HEK293 (cell line): ENCODE measurements around the gene NRTN.
A peak's percentile ranks its signal among the peaks of the same experiment; 100 is the strongest.

Experiments used
- GLI2 ChIP-seq: fragments of 450-650 bp; formaldehyde crosslinking; IDR thresholded peaks from 2 replicates; pipeline ENCODE4; 2017; ENCODE audit warnings: missing biosample characterization, missing genetic modification characterization, low read depth, borderline replicate concordance
- GLIS1 ChIP-seq: fragments of 450-650 bp; formaldehyde crosslinking; IDR thresholded peaks from 2 replicates; pipeline ENCODE4 v1.5.1; 2016; ENCODE audit warnings: missing biosample characterization, missing genetic modification characterization
- HOXC10 ChIP-seq: sonication (generic); formaldehyde crosslinking; IDR thresholded peaks from 2 replicates; pipeline ENCODE4 v1.8.1; 2023; ENCODE audit warnings: mild to moderate bottlenecking, missing genetic modification reagents
- KLF10 ChIP-seq: fragments of 450-650 bp; IDR thresholded peaks from 2 replicates; pipeline ENCODE4 v1.5.1; 2018; ENCODE audit warnings: missing biosample characterization, mild to moderate bottlenecking, missing genetic modification characterization
- KLF16 ChIP-seq: fragments of 450-650 bp; formaldehyde crosslinking; IDR thresholded peaks from 2 replicates; pipeline ENCODE4 v1.5.1; 2017; ENCODE audit warnings: missing biosample characterization, missing genetic modification characterization
- KLF8 ChIP-seq: fragments of 450-650 bp; formaldehyde crosslinking; IDR thresholded peaks from 2 replicates; pipeline ENCODE4 v1.5.1; 2016; ENCODE audit warnings: missing biosample characterization, missing genetic modification characterization
- PATZ1 ChIP-seq: fragments of 450-650 bp; formaldehyde crosslinking; IDR thresholded peaks from 2 replicates; pipeline ENCODE4 v1.5.1; 2016; ENCODE audit warnings: missing biosample characterization, missing genetic modification characterization
- TCF7L2 ChIP-seq: IDR thresholded peaks from 2 replicates; pipeline ENCODE4 v1.6.1; 2011; ENCODE audit warnings: low read depth, mild to moderate bottlenecking, inconsistent platforms, low read length, moderate library complexity, borderline replicate concordance
- TRIM28 ChIP-seq: IDR thresholded peaks from 2 replicates; pipeline ENCODE4 v1.6.1; 2011; ENCODE audit warnings: low read length, control low read depth, borderline replicate concordance
- ZFP37 ChIP-seq: fragments of 450-650 bp; formaldehyde crosslinking; IDR thresholded peaks from 2 replicates; pipeline ENCODE4 v1.5.1; 2016; ENCODE audit warnings: missing biosample characterization, missing genetic modification characterization
- ZFP69B ChIP-seq: fragments of 450-650 bp; formaldehyde crosslinking; IDR thresholded peaks from 2 replicates; pipeline ENCODE4 v1.5.1; 2016; ENCODE audit warnings: missing biosample characterization, missing genetic modification characterization
- ZIC2 ChIP-seq: fragments of 450-650 bp; formaldehyde crosslinking; IDR thresholded peaks from 2 replicates; pipeline ENCODE4 v1.5.1; 2016; ENCODE audit warnings: missing biosample characterization, missing genetic modification characterization
- ZNF138 ChIP-seq: fragments of 450-650 bp; formaldehyde crosslinking; IDR thresholded peaks from 2 replicates; pipeline ENCODE4 v1.5.1; 2016; ENCODE audit warnings: missing biosample characterization, missing genetic modification characterization, borderline replicate concordance
- ZNF146 ChIP-seq: fragments of 450-650 bp; formaldehyde crosslinking; IDR thresholded peaks from 2 replicates; pipeline ENCODE4 v1.5.1; 2016; ENCODE audit warnings: missing biosample characterization, missing genetic modification characterization
- ZNF184 ChIP-seq: fragments of 450-650 bp; IDR thresholded peaks from 2 replicates; pipeline ENCODE4 v1.5.1; 2018; ENCODE audit warnings: missing biosample characterization, mild to moderate bottlenecking, missing genetic modification characterization
- ZNF211 ChIP-seq: fragments of 450-650 bp; formaldehyde crosslinking; IDR thresholded peaks from 2 replicates; pipeline ENCODE4 v1.5.1; 2016; ENCODE audit warnings: low read depth, missing biosample characterization, missing genetic modification characterization
- ZNF274 ChIP-seq, 2 experiments: fragments of 200-500 bp in 1 of 2; fragments of 450-650 bp in 1 of 2; sonication (Bioruptor generic) in 1 of 2; formaldehyde crosslinking in 1 of 2; IDR thresholded peaks; 2 replicates each; pipeline versions ENCODE4 v1.5.1 to v1.6.1; 2014 to 2016; ENCODE audit warnings: borderline replicate concordance in 1 of 2, inconsistent platforms in 1 of 2, low read length in 1 of 2, missing biosample characterization in 1 of 2, missing genetic modification characterization in 1 of 2
- ZNF280D ChIP-seq: fragments of 450-650 bp; formaldehyde crosslinking; IDR thresholded peaks from 2 replicates; pipeline ENCODE4 v1.5.1; 2016; ENCODE audit warnings: missing biosample characterization, missing genetic modification characterization
- ZNF354C ChIP-seq: fragments of 450-650 bp; formaldehyde crosslinking; IDR thresholded peaks from 2 replicates; pipeline ENCODE4 v1.5.1; 2016; ENCODE audit warnings: missing biosample characterization, missing genetic modification characterization, low read depth, borderline replicate concordance
- ZNF362 ChIP-seq: fragments of 450-650 bp; formaldehyde crosslinking; IDR thresholded peaks from 2 replicates; pipeline ENCODE4 v1.5.1; 2016; ENCODE audit warnings: missing biosample characterization, missing genetic modification characterization
- ZNF37A ChIP-seq: fragments of 450-650 bp; IDR thresholded peaks from 2 replicates; pipeline ENCODE4 v1.5.1; 2018; ENCODE audit warnings: missing biosample characterization, missing genetic modification characterization
- ZNF510 ChIP-seq: fragments of 450-650 bp; formaldehyde crosslinking; IDR thresholded peaks from 2 replicates; pipeline ENCODE4 v1.5.1; 2018; ENCODE audit warnings: mild to moderate bottlenecking, missing genetic modification characterization, missing biosample characterization; ENCODE audit not compliant: insufficient replicate concordance
- ZNF518A ChIP-seq: fragments of 450-650 bp; formaldehyde crosslinking; conservative IDR thresholded peaks from 2 replicates; pipeline ENCODE4 v1.5.1; 2016; ENCODE audit warnings: low read depth, missing biosample characterization, missing genetic modification characterization
- ZNF621 ChIP-seq: fragments of 450-650 bp; formaldehyde crosslinking; IDR thresholded peaks from 2 replicates; pipeline ENCODE4 v1.5.1; 2017; ENCODE audit warnings: missing biosample characterization, missing genetic modification characterization
- ZNF660 ChIP-seq: fragments of 450-650 bp; IDR thresholded peaks from 2 replicates; pipeline ENCODE4 v1.5.1; 2018; ENCODE audit warnings: missing biosample characterization, mild to moderate bottlenecking, missing genetic modification characterization
- ZNF777 ChIP-seq: fragments of 450-650 bp; formaldehyde crosslinking; IDR thresholded peaks from 2 replicates; pipeline ENCODE4 v1.5.1; 2017; ENCODE audit warnings: missing biosample characterization, missing genetic modification characterization, borderline replicate concordance
- ZNF837 ChIP-seq: fragments of 450-650 bp; formaldehyde crosslinking; IDR thresholded peaks from 2 replicates; pipeline ENCODE4 v1.5.1; 2016; ENCODE audit warnings: missing biosample characterization, missing genetic modification characterization
- ZSCAN16 ChIP-seq: fragments of 450-650 bp; formaldehyde crosslinking; IDR thresholded peaks from 2 replicates; pipeline ENCODE4 v1.5.1; 2016; ENCODE audit warnings: missing biosample characterization, missing genetic modification characterization

NRTN gene

GRCh38 chr19:5828661-5829566 is 24.0 kb downstream of the NRTN start (continued):
- TF ChIP-seq ZNF518A (no peak), ZNF211 (tag by site-specific recombination) (no peak), PATZ1 (tag by site-specific recombination) (peak; percentile 88), ZNF777 (tag by site-specific recombination) (no peak), ZNF510 (tag by site-specific recombination) (no peak), ZNF837 (no peak), KLF16 (tag by site-specific recombination) (0 out of 2 replicates have a peak, but pooled peaks have one; percentile 24), TRIM28 (no peak), HOXC10 (CRISPR knock-in tag) (no peak), ZIC2 (tag by site-specific recombination) (peak; percentile 98), GLIS1 (tag by site-specific recombination) (peak; percentile 99), GLI2 (tag by site-specific recombination) (no peak; the same call in 1 of the 2 replicates), ZFP69B (tag by site-specific recombination) (peak; percentile 62), ZNF274 (IDR thresholded peaks at IDR 0.05; ENCODE audit: low read length) (no peak), ZNF274 (tag by site-specific recombination; IDR thresholded peaks at IDR 0.05; ENCODE audit: borderline replicate concordance) (no peak), ZNF37A (tag by site-specific recombination) (no peak), ZNF184 (tag by site-specific recombination) (no peak), ZNF138 (tag by site-specific recombination) (no peak), ZNF354C (no peak), KLF8 (tag by site-specific recombination) (no peak), ZNF621 (no peak), TCF7L2 (no peak), ZNF362 (tag by site-specific recombination) (no peak), KLF10 (tag by site-specific recombination) (peak; percentile 63; the same call in 1 of the 2 replicates), ZFP37 (tag by site-specific recombination) (no peak), ZSCAN16 (0 out of 2 replicates have a peak, but pooled peaks have one; percentile 65), ZNF280D (tag by site-specific recombination) (no peak), ZNF146 (tag by site-specific recombination) (no peak), ZNF660 (no peak)
